Activated naive CD4-positive, alpha-beta T cell treated with anti-CD3 and anti-CD28 coated beads, Interleukin-2, amount 50 U/mL, for 72 hours (primary cell): ENCODE data around the gene FAM120A. TPM values are rescaled to one million over a fixed set of nuclear protein-coding genes. Genes with fewer than 3 reads are reported as not detected.
"Not testable (repeated sequence)": the region's sequence is repeated elsewhere in the genome, so short reads cannot be mapped to it uniquely, and the experiment has no call there.

Experiments
- ATAC-seq, 2 donors: fragments of 150-1000 bp; cut with Tn5 transposase; 2 replicates each; pipeline ENCODE4 v1.10.0; 2021; ENCODE audit warnings: mild to moderate bottlenecking in 2 of 2, moderate library complexity in 2 of 2
- DNase-seq, 2 donors: peaks; one replicate each; pipeline ENCODE4 v3.0.0; 2021 to 2022; ENCODE audit warnings: low spot score in 2 of 2
- H3K27ac Mint-ChIP-seq, 2 donors: one replicate each; pipeline ENCODE4 v1.8.0; 2022; ENCODE audit warnings: mild to moderate bottlenecking in 2 of 2, mixed read lengths in 2 of 2
- H3K36me3 Mint-ChIP-seq, 2 donors: one replicate each; pipeline ENCODE4 v1.8.0; 2022; ENCODE audit warnings: mixed read lengths in 2 of 2
- H3K9me3 Mint-ChIP-seq, 2 donors: one replicate each; pipeline ENCODE4 v1.8.0; 2022; ENCODE audit warnings: mixed read lengths in 2 of 2
- total RNA-seq, 2 donors: library from RNA; stranded (reverse); gene quantifications; one replicate each; pipeline ENCODE4 v1.2.3, GENCODE V29; 2022

Gene FAM120A
- total RNA-seq, 2 donors from 2014 or later, result 76.1 to 130 TPM

- DNase-seq (no peak), ATAC-seq (no peak)
- Mint-ChIP-seq H3K27ac (peak overlapping the region in 1 of 2 donors; percentile 12), H3K36me3 (peaks cover 0 to 10% of the 10 kb centered on the region in 2 donors), H3K9me3 (no peaks in the 10 kb centered on the region)
These were observed 58.6 kb downstream of the FAM120A start for GRCh38 chr9:93510041-93510440.

DNA sequence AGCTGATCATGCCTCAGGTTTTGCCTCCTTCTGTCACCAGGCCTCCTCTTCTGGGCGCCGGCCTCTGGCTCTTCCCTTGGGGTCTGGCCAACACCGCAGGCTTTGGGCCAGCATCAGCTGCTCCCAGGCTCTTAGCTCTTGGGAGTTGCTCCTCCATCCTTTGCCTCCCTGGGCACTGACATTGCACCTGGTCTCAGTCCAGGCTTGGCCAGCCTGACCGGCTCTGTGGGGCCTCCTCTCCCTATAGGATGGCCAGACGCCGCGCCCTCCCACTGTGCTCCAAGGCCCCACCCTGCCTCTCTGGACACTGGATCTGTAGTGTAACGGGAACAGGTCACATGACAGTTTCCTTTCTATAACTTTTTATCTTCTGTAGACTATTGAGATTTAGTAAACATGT, 59.7 kb downstream of the FAM120A start:
- not testable (repeated sequence) for H3K36me3 Mint-ChIP-seq, DNase-seq, H3K27ac Mint-ChIP-seq, ATAC-seq, H3K9me3 Mint-ChIP-seq

DNA sequence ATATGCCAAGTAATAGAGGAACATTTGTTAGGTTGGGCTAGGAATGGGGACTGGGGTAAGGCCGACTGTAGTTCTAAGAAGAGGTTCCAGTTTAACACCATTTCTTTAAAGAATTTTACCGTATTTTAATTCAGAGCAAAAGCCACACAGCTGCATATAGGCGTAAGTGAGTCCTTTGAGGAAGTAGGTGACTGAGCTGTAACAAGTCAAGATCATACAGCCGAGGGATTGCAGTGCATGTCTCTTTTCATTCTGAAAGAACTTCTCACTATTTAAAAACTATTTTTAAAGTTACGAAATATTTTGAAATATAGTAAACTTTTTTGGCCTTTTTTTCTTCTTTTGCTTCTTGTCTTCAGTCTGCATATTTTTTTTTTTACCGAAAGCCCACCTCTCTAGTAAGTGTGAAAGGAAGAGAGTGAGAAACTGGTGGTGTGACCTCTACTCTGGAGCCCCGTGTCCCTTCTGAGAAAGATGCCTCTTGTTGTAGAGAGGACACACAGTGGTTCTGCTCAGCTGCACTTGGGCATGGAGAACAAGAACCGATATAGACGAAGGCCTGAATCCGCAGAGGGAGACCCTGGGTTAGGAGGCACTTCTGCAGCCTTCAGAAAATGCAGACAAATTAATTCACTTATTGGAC, 60.8 kb downstream of the FAM120A start:
- ATAC-seq, H3K9me3 Mint-ChIP-seq, DNase-seq, H3K36me3 Mint-ChIP-seq, H3K27ac Mint-ChIP-seq: not testable (repeated sequence)

DNA sequence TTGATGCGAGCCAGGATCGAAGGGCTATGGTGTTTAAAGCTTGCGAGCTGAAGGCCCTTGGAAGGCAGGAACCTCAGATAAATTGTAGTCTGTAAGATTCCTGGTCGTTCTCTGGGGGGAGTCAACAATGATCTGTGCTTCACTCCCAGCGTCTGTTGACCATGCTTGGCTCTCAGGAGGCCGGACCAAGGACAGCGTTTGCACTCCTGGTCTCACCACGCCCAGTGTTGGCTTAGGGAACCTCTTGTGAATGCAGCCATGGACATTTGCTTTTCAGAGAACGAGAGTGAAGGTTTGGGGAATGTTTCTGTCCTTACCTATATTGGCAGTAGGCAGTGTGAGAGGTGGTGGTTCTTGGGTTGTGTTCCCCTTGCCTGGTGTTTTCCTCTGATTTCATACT, 62.1 kb downstream of the FAM120A start:
- Mint-ChIP-seq H3K9me3 (no peaks in the 10 kb centered on the region), H3K36me3 (no peaks in the 10 kb centered on the region), H3K27ac (no peak overlapping the region)
- DNase-seq, result no peak
- no peak for ATAC-seq

DNA sequence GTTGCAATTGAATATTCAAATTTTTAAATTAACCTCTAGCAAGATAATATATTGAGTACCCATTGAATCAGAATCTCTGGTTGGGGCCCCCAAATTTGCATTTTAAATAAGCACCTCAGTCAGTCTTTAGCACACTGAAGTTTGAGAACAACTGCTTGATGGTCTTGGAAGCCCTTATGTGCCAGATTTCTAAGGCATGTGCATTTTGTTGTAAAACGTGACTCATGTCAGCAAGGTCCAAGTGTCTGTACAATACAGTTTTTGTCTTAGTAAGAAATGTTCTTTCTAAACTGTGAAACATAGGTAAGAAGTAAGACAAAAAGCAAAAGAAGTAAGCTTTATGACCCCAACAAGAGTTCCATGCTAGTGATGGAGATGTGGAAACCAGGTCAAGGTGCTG, 65.8 kb downstream of the FAM120A start:
- DNase-seq (no peak), ATAC-seq (no peak)
- no peaks in the 10 kb centered on the region for H3K36me3 Mint-ChIP-seq
- H3K9me3 Mint-ChIP-seq, result no peaks in the 10 kb centered on the region
- peak overlapping the region in 1 of 2 donors; percentile 14 for H3K27ac Mint-ChIP-seq

GRCh38 chr9:93520523-93520922, 69.0 kb downstream of the FAM120A start:
- H3K36me3 Mint-ChIP-seq, result no peaks in the 10 kb centered on the region
- no peak for ATAC-seq
- H3K9me3 Mint-ChIP-seq, result no peaks in the 10 kb centered on the region
- no peak for DNase-seq
- peak overlapping the region in 1 of 2 donors; percentile 30 for H3K27ac Mint-ChIP-seq

- Mint-ChIP-seq H3K36me3 (peaks cover 5 to 9% of the 10 kb centered on the region in 2 donors), H3K9me3 (no peaks in the 10 kb centered on the region), H3K27ac (peak overlapping the region in 1 of 2 donors; percentile 11)
- DNase-seq, result no peak
- no peak for ATAC-seq
These were observed 71.3 kb downstream of the FAM120A start for GRCh38 chr9:93522736-93523135.

GRCh38 chr9:93523518-93524144, 72.1 kb downstream of the FAM120A start:
- ATAC-seq (no peak), DNase-seq (no peak)
- peaks cover 5 to 9% of the 10 kb centered on the region in 2 donors for H3K36me3 Mint-ChIP-seq
- no peaks in the 10 kb centered on the region for H3K9me3 Mint-ChIP-seq
- H3K27ac Mint-ChIP-seq, result peak overlapping the region; percentile 11 to 60

DNA sequence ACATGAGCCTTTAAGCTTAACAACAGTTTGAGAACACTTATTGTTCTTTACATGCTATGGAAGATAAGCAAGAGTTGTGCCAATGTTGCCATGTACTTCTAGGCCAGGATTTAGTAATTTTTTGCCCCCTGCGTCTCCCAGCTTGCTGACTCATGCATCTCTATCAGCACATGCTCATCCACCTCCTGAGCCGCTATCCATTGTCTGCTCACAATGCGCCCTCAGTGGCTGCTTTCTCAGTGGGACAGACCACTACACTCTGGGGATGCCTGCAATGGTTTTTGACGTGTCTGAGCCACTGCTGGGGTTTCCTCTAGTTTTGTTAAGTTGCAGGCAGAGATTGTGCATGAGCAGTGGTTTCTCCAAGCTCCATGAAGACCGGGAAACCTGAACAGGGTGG, 74.0 kb downstream of the FAM120A start:
- Mint-ChIP-seq H3K27ac (peak overlapping the region in 1 of 2 donors; percentile 92), H3K36me3 (peaks cover 5 to 9% of the 10 kb centered on the region in 2 donors), H3K9me3 (no peaks in the 10 kb centered on the region)
- ATAC-seq (no peak), DNase-seq (no peak)

DNA sequence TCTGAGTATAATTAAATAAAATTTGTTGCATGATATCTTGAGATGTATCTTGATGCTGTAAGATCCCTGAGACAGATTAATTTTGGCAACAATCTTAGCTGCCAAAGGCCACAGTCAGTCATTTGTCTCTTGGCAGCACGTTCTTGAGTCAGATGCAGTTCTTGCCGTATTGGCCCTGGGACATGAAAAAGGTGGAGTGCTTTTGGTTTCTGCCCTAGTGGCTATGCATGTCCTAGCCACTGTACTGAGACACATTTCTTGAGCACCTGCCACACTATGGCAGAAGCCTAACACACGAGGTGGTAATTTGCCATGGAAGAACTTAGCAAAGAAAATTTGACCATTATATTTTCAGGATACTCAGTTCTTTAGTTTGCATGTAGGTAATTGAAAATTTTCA, 79.9 kb downstream of the FAM120A start:
- Mint-ChIP-seq H3K27ac (peak overlapping the region in 1 of 2 donors; percentile 13), H3K9me3 (no peaks in the 10 kb centered on the region), H3K36me3 (peaks cover 8 to 19% of the 10 kb centered on the region in 2 donors)
- DNase-seq, result no peak
- no peak for ATAC-seq

DNA sequence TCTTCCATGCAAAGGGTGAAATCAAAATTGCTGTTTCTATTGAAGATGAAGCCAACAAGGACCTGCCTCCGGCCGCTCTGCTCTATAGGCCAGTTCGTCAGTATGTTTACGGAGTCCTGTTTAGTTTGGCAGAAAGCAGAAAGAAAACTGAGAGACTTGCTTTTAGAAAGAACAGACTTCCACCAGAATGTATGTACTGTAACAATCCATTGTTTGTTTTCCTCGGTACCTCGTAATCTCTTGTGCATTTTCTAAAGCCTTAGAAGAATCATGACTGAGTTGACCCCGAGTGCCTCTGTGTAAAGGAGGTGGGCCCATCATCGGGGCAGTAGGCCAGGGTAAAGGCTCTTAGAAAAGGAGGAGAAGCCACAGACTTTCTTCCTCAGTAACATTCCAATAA, 80.7 kb downstream of the FAM120A start:
- no peak for ATAC-seq
- Mint-ChIP-seq H3K27ac (no peak overlapping the region), H3K9me3 (no peaks in the 10 kb centered on the region), H3K36me3 (peaks cover 6 to 11% of the 10 kb centered on the region in 2 donors)
- no peak for DNase-seq

- Mint-ChIP-seq H3K36me3 (peaks cover 6 to 11% of the 10 kb centered on the region in 2 donors), H3K9me3 (no peaks in the 10 kb centered on the region), H3K27ac (peak overlapping the region in 1 of 2 donors; percentile 86)
- DNase-seq, result no peak
- ATAC-seq, result no peak
These were observed 82.4 kb downstream of the FAM120A start for GRCh38 chr9:93533863-93534262.

DNA sequence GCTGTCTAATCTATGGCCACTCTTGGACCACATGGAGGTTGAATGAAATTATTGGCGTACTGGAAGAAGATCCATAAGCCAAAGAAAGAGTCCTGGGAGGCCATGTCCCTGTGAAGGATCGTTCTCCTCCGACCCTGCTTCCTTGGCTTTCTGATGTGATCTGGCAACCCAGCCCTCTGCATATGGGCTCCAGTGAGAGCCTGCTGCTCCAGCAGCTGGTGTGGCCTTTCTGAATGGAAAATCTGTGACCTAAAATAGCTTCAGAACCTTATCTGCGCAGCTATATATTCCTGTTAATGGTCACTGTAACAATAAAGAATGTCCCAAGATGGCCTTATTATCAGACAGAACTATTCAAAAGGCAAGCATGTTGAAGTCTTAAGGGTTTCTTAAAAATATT, 84.7 kb downstream of the FAM120A start:
- no peaks in the 10 kb centered on the region for H3K9me3 Mint-ChIP-seq
- no peak for DNase-seq
- H3K36me3 Mint-ChIP-seq, result peaks cover 6 to 11% of the 10 kb centered on the region in 2 donors
- ATAC-seq, result no peak
- H3K27ac Mint-ChIP-seq, result peak overlapping the region in 1 of 2 donors; percentile 85

DNA sequence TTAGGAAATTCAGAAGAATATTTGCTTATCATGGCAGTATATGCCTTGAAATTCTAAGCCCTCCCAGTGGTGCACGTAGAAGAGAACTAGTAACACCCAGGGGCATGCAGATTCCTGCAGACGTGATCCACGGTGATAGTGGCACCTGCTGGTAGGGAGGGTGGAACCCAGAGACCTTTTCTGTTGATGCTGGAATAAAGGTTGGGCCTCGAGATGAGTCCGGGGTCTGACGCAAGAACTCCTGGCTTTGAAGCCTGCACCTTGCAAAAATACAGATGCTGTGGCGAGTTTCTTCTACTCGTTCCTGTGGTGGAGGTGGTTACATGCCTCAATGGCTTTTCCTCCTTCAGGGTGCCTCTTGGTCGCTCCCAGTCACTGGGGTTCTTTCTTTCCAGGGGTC, 85.4 kb downstream of the FAM120A start:
- DNase-seq, result no peak
- H3K36me3 Mint-ChIP-seq, result peaks cover 6 to 11% of the 10 kb centered on the region in 2 donors
- no peak overlapping the region for H3K27ac Mint-ChIP-seq
- H3K9me3 Mint-ChIP-seq, result no peaks in the 10 kb centered on the region
- no peak for ATAC-seq

- Mint-ChIP-seq H3K27ac (peak overlapping the region in 1 of 2 donors; percentile 66), H3K36me3 (peaks cover 0 to 7% of the 10 kb centered on the region in 2 donors), H3K9me3 (no peaks in the 10 kb centered on the region)
- no peak for DNase-seq
- no peak for ATAC-seq
These were observed 88.8 kb downstream of the FAM120A start for GRCh38 chr9:93540305-93540704.

- Mint-ChIP-seq H3K27ac (no peak overlapping the region), H3K9me3 (no peaks in the 10 kb centered on the region), H3K36me3 (peaks cover 0 to 7% of the 10 kb centered on the region in 2 donors)
- DNase-seq (no peak), ATAC-seq (no peak)
These were observed 89.5 kb downstream of the FAM120A start for GRCh38 chr9:93541005-93541404.

DNA sequence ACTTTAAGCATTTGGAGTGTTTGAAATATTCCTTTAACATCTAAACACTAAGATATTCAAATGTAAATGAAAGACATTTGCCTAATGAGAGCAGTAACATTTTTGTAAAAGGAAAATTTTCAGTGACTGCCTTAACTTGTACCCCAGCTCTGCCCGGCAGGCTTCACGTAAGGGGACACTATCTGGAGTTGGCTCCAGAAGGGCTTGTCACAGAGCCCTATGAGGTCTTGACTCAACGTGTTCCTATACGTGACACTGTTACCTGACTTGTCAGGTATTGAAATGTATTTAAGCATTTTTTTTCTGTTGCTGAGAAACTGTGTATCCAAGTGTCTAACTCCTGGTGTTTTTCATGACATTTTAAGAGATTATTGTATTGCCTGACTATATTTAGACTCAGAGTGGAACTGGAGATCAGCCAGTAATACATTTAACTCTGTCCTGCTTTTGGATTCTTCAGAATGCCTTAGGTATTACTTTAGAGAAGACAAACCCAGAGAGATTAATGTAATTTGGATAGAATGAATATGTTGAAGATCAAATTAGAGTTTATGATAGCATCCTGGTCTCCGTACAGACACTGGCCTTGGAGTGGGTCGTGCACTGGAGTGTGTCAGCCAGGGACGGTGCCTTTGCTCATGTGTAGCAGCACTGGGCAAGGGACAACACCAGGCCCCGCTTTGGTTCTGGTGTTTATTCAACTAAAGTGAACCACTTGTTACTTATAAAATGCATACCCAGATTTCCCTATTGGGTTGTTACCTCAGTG, 90.3 kb downstream of the FAM120A start:
- Mint-ChIP-seq H3K36me3 (peaks cover 6 to 14% of the 10 kb centered on the region in 2 donors), H3K27ac (peak overlapping the region in 1 of 2 donors; percentile 57), H3K9me3 (no peaks in the 10 kb centered on the region)
- no peak for DNase-seq
- no peak for ATAC-seq
